Measurements from ENCODE around the gene BBLN. TPM values are rescaled to one million over a fixed set of nuclear protein-coding genes. Genes with fewer than 3 reads are reported as not detected.

BBLN gene
- total RNA-seq, 4 donors from 2014 or later: 202 to 310 (median 243) TPM

DNA sequence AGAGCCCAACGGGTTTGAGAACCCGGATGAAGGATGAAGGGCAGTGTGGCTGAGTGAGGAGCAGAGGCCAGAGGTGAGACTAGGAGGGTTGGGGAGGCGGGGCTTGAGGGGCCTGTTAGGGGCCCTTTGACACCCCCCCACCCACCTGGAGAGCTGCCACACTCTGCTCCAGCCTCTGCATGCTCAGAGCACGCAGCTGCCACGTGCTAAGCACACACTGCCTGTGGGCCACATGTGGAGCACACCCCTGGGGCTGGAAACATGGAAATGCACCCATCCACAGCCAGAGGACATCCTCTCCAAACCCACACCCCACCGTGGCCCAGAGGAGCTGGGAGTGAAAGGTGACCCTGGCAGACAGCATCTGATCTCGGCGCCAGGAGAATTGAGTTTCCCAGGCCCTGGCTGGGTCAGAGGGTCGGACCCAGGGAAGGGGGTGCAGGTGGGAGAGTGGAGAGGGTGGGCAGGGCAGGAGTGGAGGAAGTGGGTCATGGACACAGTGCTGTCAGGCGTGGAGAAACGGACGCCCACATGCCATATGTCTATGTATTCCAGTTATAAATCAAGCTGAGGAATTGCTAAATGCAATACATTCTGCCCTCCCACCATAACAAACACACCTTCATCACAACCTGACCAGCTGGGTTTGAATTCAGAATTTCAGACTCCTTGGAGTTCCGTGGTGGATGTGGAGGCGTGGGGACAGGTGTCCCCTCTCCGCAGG is 49.0 kb downstream of the BBLN start:
- H3K27me3 ChIP-seq: peaks cover 0 to 20% of the 10 kb centered on the region in 2 donors
- H3K27ac ChIP-seq: no peak overlapping the region
- peaks cover 0 to 15% (median 2%) of the 10 kb centered on the region in 4 donors for H3K4me1 ChIP-seq
- WGBS, 2 donors: 62 to 72% methylated on average over 15 of the region's 15 CpGs
- TF ChIP-seq EP300 (IDR thresholded peaks at IDR 0.05) (no peak), POLR2A (IDR thresholded peaks at IDR 0.05) (no peak)
- TF ChIP-seq, protein P1, sequence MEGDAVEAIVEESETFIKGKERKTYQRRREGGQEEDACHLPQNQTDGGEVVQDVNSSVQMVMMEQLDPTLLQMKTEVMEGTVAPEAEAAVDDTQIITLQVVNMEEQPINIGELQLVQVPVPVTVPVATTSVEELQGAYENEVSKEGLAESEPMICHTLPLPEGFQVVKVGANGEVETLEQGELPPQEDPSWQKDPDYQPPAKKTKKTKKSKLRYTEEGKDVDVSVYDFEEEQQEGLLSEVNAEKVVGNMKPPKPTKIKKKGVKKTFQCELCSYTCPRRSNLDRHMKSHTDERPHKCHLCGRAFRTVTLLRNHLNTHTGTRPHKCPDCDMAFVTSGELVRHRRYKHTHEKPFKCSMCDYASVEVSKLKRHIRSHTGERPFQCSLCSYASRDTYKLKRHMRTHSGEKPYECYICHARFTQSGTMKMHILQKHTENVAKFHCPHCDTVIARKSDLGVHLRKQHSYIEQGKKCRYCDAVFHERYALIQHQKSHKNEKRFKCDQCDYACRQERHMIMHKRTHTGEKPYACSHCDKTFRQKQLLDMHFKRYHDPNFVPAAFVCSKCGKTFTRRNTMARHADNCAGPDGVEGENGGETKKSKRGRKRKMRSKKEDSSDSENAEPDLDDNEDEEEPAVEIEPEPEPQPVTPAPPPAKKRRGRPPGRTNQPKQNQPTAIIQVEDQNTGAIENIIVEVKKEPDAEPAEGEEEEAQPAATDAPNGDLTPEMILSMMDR (IDR thresholded peaks at IDR 0.05): no peak
- H3K9me3 ChIP-seq: no peaks in the 10 kb centered on the region
- H3K4me3 ChIP-seq: no peak overlapping the region
- DNase-seq (ENCODE audit: low spot score in 2 of 2): no peak
- no peaks in the 10 kb centered on the region for H3K36me3 ChIP-seq

DNA sequence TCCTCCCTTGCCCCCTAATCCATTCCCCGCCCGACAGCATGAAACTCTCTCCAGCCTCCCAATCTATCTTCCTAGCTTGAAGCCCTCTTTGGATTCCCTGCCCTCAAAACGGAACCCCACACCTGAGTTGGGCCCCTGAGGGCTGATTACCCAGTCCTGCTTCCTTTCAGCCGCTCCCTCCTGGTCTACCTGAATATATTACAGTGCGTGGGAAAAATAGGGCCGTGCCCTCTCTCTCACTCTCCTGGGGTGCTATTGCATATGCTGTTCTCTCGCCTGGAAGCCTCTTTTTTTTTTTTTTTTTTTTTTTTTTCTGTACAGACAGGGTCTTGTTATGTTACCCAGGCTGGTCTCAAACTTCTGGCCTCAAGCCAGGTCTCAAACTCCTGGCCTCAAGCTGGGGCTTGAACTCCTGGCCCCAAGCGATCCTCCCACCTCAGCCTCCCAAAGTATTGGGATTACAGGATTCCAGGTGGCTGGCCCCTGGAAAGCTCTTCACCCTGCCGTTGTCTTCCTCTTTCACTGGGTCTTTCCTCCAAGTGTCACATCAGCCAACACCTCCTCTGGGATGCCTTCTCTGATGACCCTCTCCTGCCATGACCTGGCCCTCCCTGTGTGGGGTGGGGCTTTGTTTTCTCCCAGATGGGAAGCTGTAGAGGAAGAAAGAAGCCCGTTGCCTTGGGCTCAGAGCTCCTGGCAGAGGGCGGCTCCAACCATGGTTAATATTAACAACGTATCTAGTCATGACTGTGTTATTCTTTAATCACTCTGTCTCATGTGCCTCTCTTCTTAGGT is 51.3 kb downstream of the BBLN start:
- no peak for DNase-seq (ENCODE audit: low spot score in 2 of 2)
- TF ChIP-seq POLR2A (IDR thresholded peaks at IDR 0.05) (no peak), EP300 (IDR thresholded peaks at IDR 0.05) (no peak)
- TF ChIP-seq, protein P1 (IDR thresholded peaks at IDR 0.05): no peak
- H3K4me1 ChIP-seq: peaks cover 0 to 26% (median 0%) of the 10 kb centered on the region in 4 donors
- no peaks in the 10 kb centered on the region for H3K36me3 ChIP-seq
- 57 to 62% methylated on average over 12 of the region's 12 CpGs for WGBS, 2 donors
- H3K4me3 ChIP-seq: no peak overlapping the region
- no peaks in the 10 kb centered on the region for H3K9me3 ChIP-seq
- H3K27ac ChIP-seq: no peak overlapping the region
- no peaks in the 10 kb centered on the region for H3K27me3 ChIP-seq

DNA sequence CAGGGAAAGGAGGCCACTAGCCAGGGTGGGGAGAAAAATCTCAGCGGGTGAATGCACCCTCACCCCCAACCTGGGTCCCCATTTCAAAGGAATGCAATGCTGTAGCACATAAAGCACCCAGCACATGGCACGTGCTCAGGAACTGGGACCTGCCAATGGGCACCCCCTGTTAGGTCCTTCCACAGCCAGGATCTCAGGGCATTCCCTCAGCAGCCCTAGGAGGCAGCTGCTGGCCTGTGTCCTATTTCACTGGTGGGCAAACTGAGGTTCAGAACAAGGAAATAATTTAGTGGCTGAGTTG is 51.9 kb downstream of the BBLN start:
- Histone ChIP-seq H3K36me3 (no peaks in the 10 kb centered on the region), H3K4me3 (no peak overlapping the region), H3K27ac (no peak overlapping the region), H3K27me3 (no peaks in the 10 kb centered on the region), H3K9me3 (no peaks in the 10 kb centered on the region), H3K4me1 (peaks cover 0 to 31% (median 0%) of the 10 kb centered on the region in 4 donors)
- no peak for DNase-seq (ENCODE audit: low spot score in 2 of 2)
- TF ChIP-seq, protein P1 (IDR thresholded peaks at IDR 0.05): no peak
- TF ChIP-seq EP300 (IDR thresholded peaks at IDR 0.05): no peak
- TF ChIP-seq POLR2A (IDR thresholded peaks at IDR 0.05): no peak
- WGBS, 2 donors: 79 to 85% methylated on average over 2 of the region's 2 CpGs

Other genes with a start within 250 kb of the BBLN start
- 10 to 100 TPM; 23.9 to 70.5 (median 37.0) TPM for gene ST6GALNAC4, start 243.2 kb upstream of the BBLN start, total RNA-seq
- gene PIP5KL1, start 229.5 kb upstream of the BBLN start, total RNA-seq: under 1 TPM in 1 of 4 donors, not detected in 3; 0.59 TPM
- gene DPM2, start 222.4 kb upstream of the BBLN start, total RNA-seq: 10 to 100 TPM in 3 of 4 donors, 1 to 10 TPM in 1; 9.0 to 21.9 (median 14.7) TPM
- gene EEIG1, start 179.3 kb upstream of the BBLN start, total RNA-seq: 10 to 100 TPM; 33.9 to 53.8 (median 50.2) TPM
- gene NAIF1, start 92.9 kb upstream of the BBLN start, total RNA-seq: 10 to 100 TPM in 1 of 4 donors, 1 to 10 TPM in 3; 5.4 to 11.2 (median 8.1) TPM
- gene SLC25A25, start 92.0 kb upstream of the BBLN start, total RNA-seq: 10 to 100 TPM; 23.4 to 29.7 (median 27.2) TPM
- 100 to 1,000 TPM in 1 of 4 donors, 10 to 100 TPM in 3; 68.9 to 180 (median 74.7) TPM for gene PTGES2, start 32.5 kb upstream of the BBLN start, total RNA-seq
- gene LCN2, start 10.8 kb upstream of the BBLN start, total RNA-seq: not detected
- gene CIZ1, start 31.3 kb downstream of the BBLN start, total RNA-seq: 10 to 100 TPM; 59.4 to 99.3 (median 71.4) TPM
- 10 to 100 TPM; 19.9 to 50.4 (median 41.4) TPM for gene DNM1, start 43.1 kb downstream of the BBLN start, total RNA-seq
- 100 to 1,000 TPM in 1 of 4 donors, 10 to 100 TPM in 3; 67.4 to 103 (median 91.9) TPM for gene GOLGA2, start 115.7 kb downstream of the BBLN start, total RNA-seq
- gene SWI5, start 116.0 kb downstream of the BBLN start, total RNA-seq: 10 to 100 TPM; 27.5 to 39.8 (median 32.9) TPM
- gene TRUB2, start 162.2 kb downstream of the BBLN start, total RNA-seq: 10 to 100 TPM in 1 of 4 donors, 1 to 10 TPM in 3; 7.2 to 18.3 (median 9.2) TPM
- 10 to 100 TPM; 50.5 to 71.7 (median 65.5) TPM for gene COQ4, start 162.6 kb downstream of the BBLN start, total RNA-seq
- 10 to 100 TPM; 13.5 to 33.3 (median 18.0) TPM for gene SLC27A4, start 180.3 kb downstream of the BBLN start, total RNA-seq
- 10 to 100 TPM; 18.1 to 25.5 (median 23.2) TPM for gene URM1, start 211.1 kb downstream of the BBLN start, total RNA-seq